ENCODE measurements around the gene SPATA3. TPM values are rescaled to one million over a fixed set of nuclear protein-coding genes. Genes with fewer than 3 reads are reported as not detected.
A peak's percentile ranks its signal among the peaks of the same experiment; 100 is the strongest.

Gene SPATA3
- polyA plus RNA-seq, 1 experiment = not detected

DNA sequence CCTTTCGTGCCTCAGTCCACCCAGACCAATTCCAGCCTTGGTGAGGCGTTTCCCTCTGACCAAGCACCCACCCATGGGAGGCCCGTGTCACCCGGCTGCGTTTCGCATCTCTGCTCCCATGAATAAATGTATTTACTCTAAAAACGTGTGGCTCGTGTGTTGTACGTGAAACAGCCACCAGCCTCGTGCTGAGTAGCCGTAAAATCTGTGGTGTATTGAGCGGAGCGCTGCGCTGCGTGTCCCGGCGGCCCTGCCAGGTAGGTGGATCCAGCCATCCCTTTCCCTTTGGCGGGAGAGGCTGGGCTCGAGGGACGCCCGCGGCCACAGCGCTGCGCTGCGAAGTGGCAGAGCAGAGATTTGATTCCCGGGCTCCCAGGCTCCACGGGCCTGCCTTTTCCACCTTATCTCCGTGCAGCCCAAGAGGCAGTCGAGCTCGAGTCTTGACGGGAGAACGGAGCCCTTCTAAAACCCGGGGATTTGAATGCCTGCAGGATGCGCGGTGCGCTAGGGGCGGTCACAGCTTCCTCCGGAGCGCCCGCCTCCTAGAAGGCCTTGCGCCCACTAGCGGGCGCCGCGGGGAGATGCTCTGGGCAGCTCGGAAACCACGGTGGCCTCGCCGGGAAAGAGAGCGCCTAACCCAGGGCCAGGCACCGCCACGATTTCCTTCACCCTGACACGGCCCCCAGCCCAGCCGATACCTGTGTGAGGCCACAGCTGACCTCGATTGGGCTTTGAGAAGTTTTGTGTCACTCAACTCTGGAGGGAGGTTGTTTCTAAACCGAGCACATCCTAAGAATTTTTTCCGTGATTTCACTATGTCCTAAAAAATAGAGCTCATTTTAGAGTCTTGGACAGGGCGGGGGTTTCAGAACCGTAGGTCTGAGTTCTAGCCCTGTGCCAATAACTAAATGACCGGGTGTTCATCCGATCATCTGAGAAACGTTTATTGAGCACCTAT is 56.9 kb downstream of the SPATA3 start:
- ChIA-PET CTCF (interaction anchor here (0.5 to 3.4 kb wide), 59 partner anchors 8 to 1336 kb away, joined by 3 to 51 read pairs (median 4); partner anchors contain the start of gene COPS7B), POLR2A (interaction anchor here (0.5 to 1.4 kb wide), 3 partner anchors 289 to 425 kb away, joined by 3 to 7 read pairs (median 4); partner anchors contain the start of gene NCL)
- H3K9me3 ChIP-seq (ENCODE audit: control insufficient read depth, insufficient read depth, low read length) = no peaks in the 10 kb centered on the region; the same call in 1 of the 2 replicates
- peak overlapping the region; percentile 67 for H3K4me3 ChIP-seq (ENCODE audit: low read depth, low read length)
- peak; percentile 50 for DNase-seq (ENCODE audit: low read depth, low spot score)
- peaks cover 19% of the 10 kb centered on the region for H3K27me3 ChIP-seq (ENCODE audit: control insufficient read depth, insufficient read depth, low read length)
- TF ChIP-seq, protein P1, sequence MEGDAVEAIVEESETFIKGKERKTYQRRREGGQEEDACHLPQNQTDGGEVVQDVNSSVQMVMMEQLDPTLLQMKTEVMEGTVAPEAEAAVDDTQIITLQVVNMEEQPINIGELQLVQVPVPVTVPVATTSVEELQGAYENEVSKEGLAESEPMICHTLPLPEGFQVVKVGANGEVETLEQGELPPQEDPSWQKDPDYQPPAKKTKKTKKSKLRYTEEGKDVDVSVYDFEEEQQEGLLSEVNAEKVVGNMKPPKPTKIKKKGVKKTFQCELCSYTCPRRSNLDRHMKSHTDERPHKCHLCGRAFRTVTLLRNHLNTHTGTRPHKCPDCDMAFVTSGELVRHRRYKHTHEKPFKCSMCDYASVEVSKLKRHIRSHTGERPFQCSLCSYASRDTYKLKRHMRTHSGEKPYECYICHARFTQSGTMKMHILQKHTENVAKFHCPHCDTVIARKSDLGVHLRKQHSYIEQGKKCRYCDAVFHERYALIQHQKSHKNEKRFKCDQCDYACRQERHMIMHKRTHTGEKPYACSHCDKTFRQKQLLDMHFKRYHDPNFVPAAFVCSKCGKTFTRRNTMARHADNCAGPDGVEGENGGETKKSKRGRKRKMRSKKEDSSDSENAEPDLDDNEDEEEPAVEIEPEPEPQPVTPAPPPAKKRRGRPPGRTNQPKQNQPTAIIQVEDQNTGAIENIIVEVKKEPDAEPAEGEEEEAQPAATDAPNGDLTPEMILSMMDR (IDR thresholded peaks at IDR 0.05; ENCODE audit: low read depth, low read length) = peak; percentile 97
- no peak overlapping the region for H3K27ac ChIP-seq (ENCODE audit: low read depth, low read length)

DNA sequence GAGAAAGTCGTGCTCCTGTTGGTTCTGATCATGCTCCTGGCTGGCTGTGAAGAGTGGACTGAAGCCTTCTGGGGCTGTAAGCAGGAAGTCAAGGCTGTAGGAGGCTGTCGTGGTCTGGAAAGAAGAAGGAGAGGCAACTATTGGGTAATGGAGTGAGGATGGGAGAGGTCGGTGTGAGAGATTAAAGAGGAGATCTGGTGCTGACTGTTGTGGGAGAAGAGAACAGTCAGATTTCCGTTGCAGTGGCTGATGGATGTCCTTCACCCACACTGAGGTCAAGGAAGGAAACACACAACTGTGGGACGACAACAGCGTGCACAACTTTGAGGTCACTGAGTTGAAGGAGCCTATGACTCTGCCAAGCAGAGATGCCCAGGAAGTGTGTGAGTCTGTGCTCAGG is 57.9 kb downstream of the SPATA3 start:
- no peak overlapping the region for H3K4me3 ChIP-seq (ENCODE audit: low read depth, low read length)
- peaks cover 11% of the 10 kb centered on the region for H3K27me3 ChIP-seq (ENCODE audit: control insufficient read depth, insufficient read depth, low read length)
- TF ChIP-seq, protein P1 (IDR thresholded peaks at IDR 0.05; ENCODE audit: low read depth, low read length) = no peak
- ChIA-PET CTCF (interaction anchor here (1.8 to 2.1 kb wide), 2 partner anchors 152 to 187 kb away, joined by 6 to 22 read pairs; no protein-coding TSS in a partner anchor), POLR2A (no interaction called here)
- H3K27ac ChIP-seq (ENCODE audit: low read depth, low read length) = no peak overlapping the region
- no peaks in the 10 kb centered on the region; the same call in 1 of the 2 replicates for H3K9me3 ChIP-seq (ENCODE audit: control insufficient read depth, insufficient read depth, low read length)
- no peak for DNase-seq (ENCODE audit: low read depth, low spot score)

DNA sequence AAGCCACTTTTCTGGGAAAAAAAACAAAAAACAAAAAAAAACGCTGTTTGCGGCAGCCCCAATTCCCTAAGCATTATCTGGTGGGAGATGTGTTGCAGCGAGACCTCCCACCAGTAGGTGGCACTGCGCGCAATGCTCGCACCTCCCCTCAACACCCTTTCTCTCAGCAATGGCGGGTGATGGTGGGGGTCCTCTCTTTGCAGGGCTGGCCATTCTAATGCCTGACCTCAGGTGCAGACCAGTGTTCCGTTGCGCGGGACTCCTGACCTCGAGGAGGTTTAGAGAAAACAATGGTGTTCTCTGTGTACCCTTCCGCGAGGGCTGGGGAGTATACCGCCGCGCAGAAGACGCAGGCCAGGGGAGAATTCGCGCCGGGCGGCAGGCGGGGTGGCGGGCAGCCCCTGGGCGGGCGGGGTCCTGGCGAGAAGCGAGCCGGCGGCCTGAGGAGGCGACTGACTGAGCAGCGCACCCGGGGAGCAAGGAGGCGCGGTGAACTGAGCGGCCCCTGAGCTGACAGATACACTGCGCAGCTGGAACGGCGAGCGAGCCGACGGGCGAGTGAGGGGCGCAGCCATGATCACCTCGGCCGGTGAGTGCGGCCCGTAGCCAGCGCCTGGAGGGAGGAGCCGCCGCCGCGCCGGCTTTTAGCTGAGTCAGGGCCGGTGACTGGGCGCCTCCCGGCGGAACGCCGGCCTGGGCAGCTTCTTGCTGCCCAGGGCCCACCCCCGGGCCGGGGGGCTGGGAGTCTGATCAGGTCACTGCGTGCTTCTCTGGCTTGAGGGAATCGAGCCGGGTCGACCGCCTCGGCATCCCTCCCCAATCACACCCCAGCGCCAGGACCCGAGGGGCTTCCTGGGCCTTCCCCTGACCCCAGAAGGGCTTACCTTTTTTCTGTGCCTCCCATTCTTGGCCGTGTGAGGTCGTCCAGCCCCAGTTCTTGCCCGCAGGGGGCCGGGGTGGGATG is 60.8 kb downstream of the SPATA3 start, which contains the start of gene PSMD1:
PSMD1 (plus strand) TSS at position 415 of the 964 bp plus-strand sequence; CDS start at position 574, 159 bp downstream.
- peak within 1 kb of the TSS; percentile 83 for H3K27ac ChIP-seq (ENCODE audit: low read depth, low read length)
- POLR2A ChIA-PET = interaction anchor here (0.6 to 1.1 kb wide), 6 partner anchors 10 to 407 kb away, joined by 3 to 6 read pairs (median 3); partner anchors contain the start of gene NCL
- H3K9me3 ChIP-seq (ENCODE audit: control insufficient read depth, insufficient read depth, low read length) = no peaks in the 10 kb centered on the region; the same call in 1 of the 2 replicates
- peak within 1 kb of the TSS; percentile 98 for H3K4me3 ChIP-seq (ENCODE audit: low read depth, low read length)
- peak; percentile 88 for DNase-seq (ENCODE audit: low read depth, low spot score)
- TF ChIP-seq, protein P1 (IDR thresholded peaks at IDR 0.05; ENCODE audit: low read depth, low read length) = peak; percentile 98
- H3K27me3 ChIP-seq (ENCODE audit: control insufficient read depth, insufficient read depth, low read length) = no peaks in the 10 kb centered on the region
- CTCF ChIA-PET = interaction anchor here (0.5 to 1.8 kb wide), 10 partner anchors 11 to 1207 kb away, joined by 3 to 7 read pairs (median 3); no protein-coding TSS in a partner anchor

DNA sequence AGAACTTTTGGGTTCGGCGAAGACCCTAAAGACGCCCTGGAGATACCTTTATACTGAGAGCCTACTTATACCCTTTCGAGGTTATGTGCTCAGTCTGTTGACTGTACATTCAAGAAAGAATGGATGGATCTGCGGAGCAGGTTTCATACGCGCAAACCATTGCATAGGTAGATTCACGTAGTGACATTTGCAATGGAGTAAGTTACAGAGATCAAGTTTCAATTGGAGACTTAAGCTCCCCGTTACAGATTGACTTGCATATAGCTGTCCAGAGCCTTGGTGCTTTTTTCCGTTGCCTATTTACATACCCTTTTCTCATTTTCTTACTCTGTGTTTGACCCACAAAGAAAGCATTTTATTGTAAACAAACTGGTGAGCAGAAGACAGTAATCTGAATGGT is 61.7 kb downstream of the SPATA3 start:
- ChIA-PET POLR2A (interaction anchor here (0.7 to 1.1 kb wide), 2 partner anchors 12 to 406 kb away, joined by 4 to 6 read pairs; partner anchors contain the start of gene NCL), CTCF (interaction anchor here (0.7 to 1.9 kb wide), 7 partner anchors 10 to 394 kb away, joined by 3 to 7 read pairs (median 3); no protein-coding TSS in a partner anchor)
- Histone ChIP-seq H3K27me3 (ENCODE audit: control insufficient read depth, insufficient read depth, low read length) (no peaks in the 10 kb centered on the region), H3K27ac (ENCODE audit: low read depth, low read length) (peak overlapping the region; percentile 83), H3K9me3 (ENCODE audit: control insufficient read depth, insufficient read depth, low read length) (no peaks in the 10 kb centered on the region; the same call in 1 of the 2 replicates), H3K4me3 (ENCODE audit: low read depth, low read length) (peak overlapping the region; percentile 98)
- no peak for DNase-seq (ENCODE audit: low read depth, low spot score)
- TF ChIP-seq, protein P1 (IDR thresholded peaks at IDR 0.05; ENCODE audit: low read depth, low read length) = no peak

Other genes starting within 250 kb of the SPATA3 start
- gene ITM2C, start 131.2 kb upstream of the SPATA3 start, polyA plus RNA-seq (2011; rRNA removed) = 371 and 551 TPM in 2 replicates
- gene GPR55, start 70.9 kb upstream of the SPATA3 start, polyA plus RNA-seq (2011; rRNA removed) = not detected in 2 replicates
- 0.02 TPM in 1 of 2 replicates, not detected in the other for gene C2orf72, start 41.4 kb downstream of the SPATA3 start, polyA plus RNA-seq (2011; rRNA removed)
- 203 and 211 TPM in 2 replicates for gene PSMD1, start 60.7 kb downstream of the SPATA3 start, polyA plus RNA-seq (2011; rRNA removed)
- gene HTR2B, start 128.9 kb downstream of the SPATA3 start, polyA plus RNA-seq (2011; rRNA removed) = 1.2 TPM in 2 replicates
- 49.4 and 51.2 TPM in 2 replicates for gene ARMC9, start 202.5 kb downstream of the SPATA3 start, polyA plus RNA-seq (2011; rRNA removed)